H1 (cell line): ENCODE results near the gene LMTK3. TPM values are rescaled to one million over a fixed set of nuclear protein-coding genes. Genes with fewer than 3 reads are reported as not detected.

Experiments
- CTCF ChIA-PET: fragments of 300-600 bp; sonication (Branson Sonifier 250); formaldehyde crosslinking; loops from one replicate; lab custom pipeline; 2021; ENCODE audit not compliant: partially characterized antibody; lab: Charles Lee
- POLR2A ChIA-PET: fragments of 300-600 bp; sonication (Branson Sonifier 250); formaldehyde crosslinking; loops from one replicate; lab custom pipeline; 2021; ENCODE audit warnings: inconsistent platforms; ENCODE audit not compliant: partially characterized antibody; lab: Charles Lee
- DNase-seq, 2 experiments: peaks; one replicate each; pipeline versions ENCODE4 v3.0.0 to v3.0.0-alpha.2; 2010 to 2022; ENCODE audit warnings: low spot score in 2 of 2, low read depth in 1 of 2, mixed read lengths in 1 of 2
- FAIRE-seq: peaks from 2 replicates; lab custom pipeline; 2011; peaks lifted over from hg19 to GRCh38; lab: Jason Lieb, UNC
- H2AFZ ChIP-seq: 2 replicates; pipeline ENCODE4 v1.8.1; 2012; ENCODE audit warnings: low read length, inconsistent platforms
- H2AK5ac ChIP-seq: 2 replicates; pipeline ENCODE4 v1.6.1; 2013; ENCODE audit warnings: low read depth, low read length
- H2BK120ac ChIP-seq: replicated peaks from 2 replicates; pipeline ENCODE3; 2013; ENCODE audit warnings: low read depth, low read length, inconsistent platforms
- H2BK12ac ChIP-seq: 2 replicates; pipeline ENCODE4 v1.6.1; 2013; ENCODE audit warnings: low read depth, low read length
- H2BK15ac ChIP-seq: 2 replicates; pipeline ENCODE4 v1.6.1; 2013; ENCODE audit warnings: low read length
- H2BK20ac ChIP-seq: 2 replicates; pipeline ENCODE4 v1.6.1; 2013; ENCODE audit warnings: low read length
- H2BK5ac ChIP-seq: 2 replicates; pipeline ENCODE4 v1.6.1; 2013; ENCODE audit warnings: low read depth, low read length
- H3K14ac ChIP-seq: 2 replicates; pipeline ENCODE4 v1.6.1; 2013; ENCODE audit warnings: inconsistent platforms; ENCODE audit not compliant: insufficient read length
- H3K18ac ChIP-seq: 2 replicates; pipeline ENCODE4 v1.6.1; 2013; ENCODE audit warnings: low read length; ENCODE audit errors: extremely low read depth
- H3K23ac ChIP-seq: 2 replicates; pipeline ENCODE4 v1.6.1; 2013; ENCODE audit warnings: inconsistent platforms; ENCODE audit not compliant: insufficient read length
- H3K23me2 ChIP-seq: 2 replicates; pipeline ENCODE4 v1.6.1; 2013; ENCODE audit warnings: low read depth, low read length
- H3K27ac ChIP-seq: 2 replicates; pipeline ENCODE4 v1.6.1; 2011; ENCODE audit warnings: low read depth, low read length, inconsistent platforms
- H3K27me3 ChIP-seq, 4 experiments: replicated peaks in 1 of 4; 1 replicate in 1 of 4; 2 replicates in 3 of 4; pipeline versions ENCODE4 v1.6.1 to v1.8.1; 2011 to 2013; ENCODE audit warnings: low read length in 3 of 4, mild to moderate bottlenecking in 3 of 4, inconsistent platforms in 2 of 4, mixed read lengths in 2 of 4, moderate library complexity in 1 of 4; ENCODE audit not compliant: control insufficient read depth in 3 of 4, insufficient read depth in 3 of 4; ENCODE audit errors: extremely low read depth in 1 of 4
- H3K36me3 ChIP-seq, 4 experiments: 2 replicates each; pipeline versions ENCODE4 v1.6.1 to v1.8.1; 2011 to 2013; ENCODE audit warnings: mild to moderate bottlenecking in 4 of 4, low read length in 3 of 4, moderate library complexity in 2 of 4, control low read depth in 1 of 4, inconsistent platforms in 1 of 4; ENCODE audit not compliant: insufficient read depth in 4 of 4, control insufficient read depth in 2 of 4
- H3K4ac ChIP-seq: replicated peaks from 2 replicates; pipeline ENCODE3; 2013; ENCODE audit warnings: low read length, low read depth, mixed read lengths, inconsistent platforms; ENCODE audit not compliant: insufficient read length
- H3K4me1 ChIP-seq, 4 experiments: replicated peaks in 1 of 4; 1 replicate in 1 of 4; 2 replicates in 3 of 4; pipeline versions ENCODE4 v1.6.1 to v1.8.1; 2011 to 2013; ENCODE audit warnings: low read length in 3 of 4, inconsistent platforms in 2 of 4, mixed read lengths in 1 of 4; ENCODE audit not compliant: insufficient read depth in 4 of 4, control insufficient read depth in 3 of 4
- H3K4me2 ChIP-seq, 2 experiments: 2 replicates each; pipeline versions ENCODE4 v1.6.1 to v1.8.1; 2011 to 2013; ENCODE audit warnings: low read depth in 2 of 2, low read length in 2 of 2, control low read depth in 1 of 2, inconsistent platforms in 1 of 2, mild to moderate bottlenecking in 1 of 2; ENCODE audit not compliant: insufficient read depth in 1 of 2
- H3K4me3 ChIP-seq, 4 experiments: fragments of 200-600, 300-600 bp in 1 of 4; sonication (generic), shearing (Covaris generic), sonication (Bioruptor Twin) in 1 of 4; 2 replicates each; pipeline versions ENCODE4 v1.5.1 to v1.8.1; 2011 to 2016; ENCODE audit warnings: low read length in 4 of 4, low read depth in 3 of 4, control low read depth in 2 of 4, inconsistent platforms in 2 of 4, mild to moderate bottlenecking in 2 of 4, mixed read lengths in 1 of 4, moderate library complexity in 1 of 4; ENCODE audit not compliant: insufficient read depth in 2 of 4; ENCODE audit errors: extremely low read depth in 1 of 4
- H3K56ac ChIP-seq: replicated peaks from 2 replicates; pipeline ENCODE3; 2013; ENCODE audit warnings: low read depth, mild to moderate bottlenecking, mixed read lengths, low read length, inconsistent platforms; ENCODE audit not compliant: insufficient read length
- H3K79me1 ChIP-seq: 2 replicates; pipeline ENCODE4 v1.6.1; 2013; ENCODE audit warnings: low read depth, low read length, control low read depth
- H3K79me2 ChIP-seq, 2 experiments: 2 replicates each; pipeline versions ENCODE4 v1.6.1 to v1.8.1; 2012 to 2013; ENCODE audit warnings: low read length in 2 of 2, mild to moderate bottlenecking in 2 of 2, inconsistent platforms in 1 of 2; ENCODE audit not compliant: insufficient read depth in 2 of 2, control insufficient read depth in 1 of 2
- H3K9ac ChIP-seq, 4 experiments: replicated peaks in 1 of 4; 1 replicate in 1 of 4; 2 replicates in 3 of 4; pipeline versions ENCODE4 v1.6.1 to v1.8.1; 2011 to 2013; ENCODE audit warnings: low read depth in 3 of 4, low read length in 3 of 4, control low read depth in 2 of 4, mild to moderate bottlenecking in 2 of 4, moderate library complexity in 2 of 4, inconsistent platforms in 1 of 4; ENCODE audit errors: extremely low read depth in 1 of 4
- H3K9me3 ChIP-seq, 2 experiments: 2 replicates each; pipeline versions ENCODE4 v1.6.1 to v1.8.1; 2012 to 2013; ENCODE audit warnings: mild to moderate bottlenecking in 2 of 2, moderate library complexity in 2 of 2, control low read depth in 1 of 2, inconsistent platforms in 1 of 2, low read depth in 1 of 2, low read length in 1 of 2, mixed read lengths in 1 of 2; ENCODE audit not compliant: insufficient read depth in 2 of 2
- H4K20me1 ChIP-seq, 2 experiments: replicated peaks in 1 of 2; 2 replicates each; pipeline versions ENCODE3 to v1.8.1; 2011 to 2013; ENCODE audit warnings: inconsistent platforms in 2 of 2, low read length in 2 of 2, mild to moderate bottlenecking in 1 of 2; ENCODE audit not compliant: insufficient read depth in 2 of 2, control insufficient read depth in 1 of 2
- H4K5ac ChIP-seq: 2 replicates; pipeline ENCODE4 v1.6.1; 2013; ENCODE audit warnings: low read length, low read depth, mixed read lengths, inconsistent platforms; ENCODE audit not compliant: insufficient read length
- H4K8ac ChIP-seq: 2 replicates; pipeline ENCODE4 v1.8.0; 2013; ENCODE audit warnings: mild to moderate bottlenecking, moderate library complexity, low read length, inconsistent platforms; ENCODE audit not compliant: insufficient read depth; ENCODE audit errors: extremely low read depth
- H4K91ac ChIP-seq: replicated peaks from 2 replicates; pipeline ENCODE3; 2013; ENCODE audit warnings: low read length, mixed read lengths, inconsistent platforms; ENCODE audit not compliant: insufficient read length
- ATF2 ChIP-seq: IDR thresholded peaks from 2 replicates; pipeline ENCODE4 v1.6.1; 2012; ENCODE audit warnings: low read length, inconsistent platforms
- BACH1 ChIP-seq: IDR thresholded peaks from 2 replicates; pipeline ENCODE4 v1.6.1; 2012; ENCODE audit warnings: low read length, improper control_type of control experiment
- BCL11A ChIP-seq, 2 experiments: IDR thresholded peaks; one replicate each; pipeline ENCODE4 v1.6.1; 2011; ENCODE audit warnings: low read depth in 2 of 2, low read length in 2 of 2, mild to moderate bottlenecking in 2 of 2
- BRCA1 ChIP-seq: IDR thresholded peaks from 2 replicates; pipeline ENCODE4 v1.6.1; 2012; ENCODE audit warnings: low read depth, low read length, improper control_type of control experiment
- EGR1 ChIP-seq: IDR thresholded peaks from 2 replicates; pipeline ENCODE4 v1.6.1; 2011; ENCODE audit warnings: low read depth, low read length, borderline replicate concordance
- HDAC6 ChIP-seq: IDR thresholded peaks from one replicate; pipeline ENCODE4 v1.7.1; 2012; ENCODE audit warnings: low read depth, mild to moderate bottlenecking, inconsistent platforms, low read length, moderate library complexity
- POLR2A ChIP-seq, 2 experiments: IDR thresholded peaks; 1 replicate in 1 of 2; 2 replicates in 1 of 2; pipeline ENCODE4 v1.6.1; 2011; ENCODE audit warnings: low read depth in 2 of 2, low read length in 2 of 2, mild to moderate bottlenecking in 2 of 2; ENCODE audit errors: control extremely low read depth in 1 of 2
- POLR2AphosphoS5 ChIP-seq: IDR thresholded peaks from 2 replicates; pipeline ENCODE4 v1.6.1; 2011; ENCODE audit warnings: low read depth, low read length
- RFX5 ChIP-seq: IDR thresholded peaks from 2 replicates; pipeline ENCODE4 v1.6.1; 2011; ENCODE audit warnings: low read depth, low read length, improper control_type of control experiment, borderline replicate concordance
- SIX5 ChIP-seq: IDR thresholded peaks from 2 replicates; pipeline ENCODE4 v1.6.1; 2011; ENCODE audit warnings: mild to moderate bottlenecking, low read depth, low read length
- SP1 ChIP-seq: IDR thresholded peaks from 2 replicates; pipeline ENCODE4 v1.6.1; 2011; ENCODE audit warnings: low read depth, low read length
- SP2 ChIP-seq: IDR thresholded peaks from 2 replicates; pipeline ENCODE4 v1.6.1; 2012; ENCODE audit warnings: mild to moderate bottlenecking, low read length, inconsistent platforms
- SP4 ChIP-seq: IDR thresholded peaks from 2 replicates; pipeline ENCODE4 v1.6.1; 2012; ENCODE audit warnings: low read length, inconsistent platforms
- SUZ12 ChIP-seq: fragments of 200-600 bp; sonication (generic); IDR thresholded peaks from 2 replicates; pipeline ENCODE4 v1.6.1; 2012; ENCODE audit warnings: mild to moderate bottlenecking, inconsistent platforms, low read length, moderate library complexity, mixed read lengths
- TAF1 ChIP-seq: IDR thresholded peaks from 2 replicates; pipeline ENCODE4 v1.6.1; 2011; ENCODE audit warnings: mild to moderate bottlenecking, low read depth, low read length
- whole genome bisulfite sequencing, 2 experiments: shearing (Covaris generic) in 1 of 2; methylation state at CpG; one replicate each; pipeline versions ENCODE4 v1.1.6 to v1.1.7; 2013 to 2015; ENCODE audit warnings: low lambda C conversion rate in 2 of 2, mixed read lengths in 2 of 2, inconsistent platforms in 1 of 2, low coverage in 1 of 2, missing lambda C conversion rate in 1 of 2; ENCODE audit not compliant: insufficient replicate concordance in 2 of 2, insufficient coverage in 1 of 2, insufficient read length in 1 of 2; ENCODE audit errors: extremely low coverage in 1 of 2, missing lambda C conversion rate in 1 of 2; 5-methylcytosine and 5-hydroxymethylcytosine counted together
- polyA plus RNA-seq, 7 experiments: library from polyadenylated mRNA; depleted of rRNA in 3 of 7; stranded (reverse) in 5 of 7; unstranded in 2 of 7; fragments of >200 nt in 5 of 7; fragments of 200-250 nt in 2 of 7; gene quantifications; 1 replicate in 5 of 7; 2 replicates in 1 of 7; 4 replicates in 1 of 7; pipeline versions ENCODE4 v1.2.1 to v1.2.3, GENCODE V29; 2011 to 2013; ENCODE audit warnings: missing spikeins in 2 of 7, mixed read lengths in 2 of 7
- total RNA-seq: library from RNA; stranded (reverse); fragmentation: NEBNext Ultra II Directional; extraction: Animal tissue kit (Norgen Biotek cat#: 25700); gene quantifications from 2 replicates; pipeline ENCODE4 v1.2.1, GENCODE V29; 2021

The LMTK3 gene
- total and polyA plus RNA-seq, 2 of the 8 experiments (the other 6 are each of a cell fraction or from before 2014, with no cell fraction given): 2.7 to 12.4 TPM

DNA sequence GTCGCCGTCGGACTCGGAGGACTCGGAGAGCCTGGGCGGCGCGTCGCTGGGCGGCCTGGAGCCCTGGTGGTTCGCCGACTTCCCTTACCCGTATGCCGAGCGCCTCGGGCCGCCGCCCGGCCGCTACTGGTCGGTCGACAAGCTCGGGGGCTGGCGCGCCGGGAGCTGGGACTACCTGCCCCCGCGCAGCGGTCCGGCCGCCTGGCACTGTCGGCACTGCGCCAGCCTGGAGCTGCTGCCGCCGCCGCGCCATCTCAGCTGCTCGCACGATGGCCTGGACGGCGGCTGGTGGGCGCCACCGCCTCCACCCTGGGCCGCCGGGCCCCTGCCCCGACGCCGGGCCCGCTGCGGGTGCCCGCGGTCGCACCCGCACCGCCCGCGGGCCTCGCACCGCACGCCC is 68.4 kb downstream of the LMTK3 start:
- Histone ChIP-seq H2BK15ac (no peak overlapping the region), H3K27me3 (no peaks in the 10 kb centered on the region), H3K18ac (no peak overlapping the region), H3K4me1 (peaks cover 0 to 5% (median 4%) of the 10 kb centered on the region in 4 experiments; a peak in 4 of 7 replicates), H4K8ac (no peak overlapping the region), H3K23ac (no peak overlapping the region), H2BK5ac (no peak overlapping the region), H3K27ac (no peak overlapping the region), H3K23me2 (peaks cover 9% of the 10 kb centered on the region), H2AFZ (no peak overlapping the region), H3K4me2 (no peak overlapping the region), H4K91ac (no peak overlapping the region), H3K36me3 (peaks cover 3 to 13% (median 8%) of the 10 kb centered on the region in 4 experiments; a peak in 7 of 8 replicates), H4K20me1 (peaks cover 0 to 3% of the 10 kb centered on the region in 2 experiments), H3K56ac (no peak overlapping the region), H3K79me1 (no peaks in the 10 kb centered on the region; the same call in 1 of the 2 replicates), H2BK20ac (no peak overlapping the region), H3K9ac (no peak overlapping the region), H2BK12ac (no peak overlapping the region), H3K79me2 (peaks cover 0 to 8% of the 10 kb centered on the region in 2 experiments; a peak in 2 of 4 replicates), H2AK5ac (no peak overlapping the region), H3K14ac (no peak overlapping the region), H3K4ac (no peak overlapping the region), H3K4me3 (no peak overlapping the region), H2BK120ac (no peak overlapping the region), H3K9me3 (no peaks in the 10 kb centered on the region), H4K5ac (no peak overlapping the region)
- no peak for DNase-seq
- no peak for FAIRE-seq
- POLR2A ChIA-PET: interaction anchor here (0.9 to 1.4 kb wide), 7 partner anchors 10 to 52 kb away, joined by 3 to 9 read pairs (median 4); partner anchors contain the start of gene KDELR1
- CTCF ChIA-PET: interaction anchor here (0.6 to 1.0 kb wide), 2 partner anchors 53 to 67 kb away, joined by 3 to 4 read pairs; no protein-coding TSS in a partner anchor
- WGBS, 2 experiments: 98% methylated on average over 34 of the region's 60 CpGs; no CpG with 5 or more reads in 1 of the 2 experiments
- TF ChIP-seq BRCA1: no peak
- TF ChIP-seq SP1: no peak
- no peak for TF ChIP-seq POLR2AphosphoS5
- TF ChIP-seq BCL11A (IDR thresholded peaks at IDR 0.05; ENCODE audit: low read depth in 2 of 2, low read length in 2 of 2): no peak
- no peak for TF ChIP-seq EGR1
- no peak for TF ChIP-seq HDAC6
- no peak for TF ChIP-seq SIX5
- no peak for TF ChIP-seq SP2
- no peak for TF ChIP-seq BACH1
- no peak for TF ChIP-seq TAF1
- TF ChIP-seq SP4: no peak
- no peak for TF ChIP-seq ATF2
- no peak for TF ChIP-seq POLR2A (IDR thresholded peaks at IDR 0.05; ENCODE audit: control extremely low read depth in 1 of 2, low read depth in 2 of 2, low read length in 2 of 2)
- TF ChIP-seq RFX5: no peak
- no peak for TF ChIP-seq SUZ12
